ENCODE measurements around the gene PLCB4.

Gene PLCB4

DNA sequence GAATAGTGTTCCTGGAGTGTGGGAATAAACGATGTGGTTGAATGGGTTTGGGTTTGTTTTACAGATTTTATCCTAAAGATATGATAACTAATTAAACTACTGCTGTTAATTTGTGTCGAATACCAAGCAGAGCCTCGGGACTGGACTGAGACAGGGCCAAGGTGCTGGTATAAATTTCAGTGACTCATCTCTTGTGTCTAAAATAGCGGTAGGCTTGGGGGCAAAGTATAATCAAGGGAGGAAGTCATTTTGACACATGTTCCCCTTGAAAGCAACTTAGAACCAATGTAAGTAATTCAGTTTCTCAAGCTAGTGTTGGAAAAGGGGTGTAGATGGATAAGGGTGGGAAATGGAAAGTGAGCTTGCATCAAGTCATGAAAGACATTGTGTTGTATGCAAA, 108.4 kb downstream of the PLCB4 start:
- no peak overlapping the region for H3K4me3 ChIP-seq (ENCODE audit: low read length)
- TF ChIP-seq, protein P1, sequence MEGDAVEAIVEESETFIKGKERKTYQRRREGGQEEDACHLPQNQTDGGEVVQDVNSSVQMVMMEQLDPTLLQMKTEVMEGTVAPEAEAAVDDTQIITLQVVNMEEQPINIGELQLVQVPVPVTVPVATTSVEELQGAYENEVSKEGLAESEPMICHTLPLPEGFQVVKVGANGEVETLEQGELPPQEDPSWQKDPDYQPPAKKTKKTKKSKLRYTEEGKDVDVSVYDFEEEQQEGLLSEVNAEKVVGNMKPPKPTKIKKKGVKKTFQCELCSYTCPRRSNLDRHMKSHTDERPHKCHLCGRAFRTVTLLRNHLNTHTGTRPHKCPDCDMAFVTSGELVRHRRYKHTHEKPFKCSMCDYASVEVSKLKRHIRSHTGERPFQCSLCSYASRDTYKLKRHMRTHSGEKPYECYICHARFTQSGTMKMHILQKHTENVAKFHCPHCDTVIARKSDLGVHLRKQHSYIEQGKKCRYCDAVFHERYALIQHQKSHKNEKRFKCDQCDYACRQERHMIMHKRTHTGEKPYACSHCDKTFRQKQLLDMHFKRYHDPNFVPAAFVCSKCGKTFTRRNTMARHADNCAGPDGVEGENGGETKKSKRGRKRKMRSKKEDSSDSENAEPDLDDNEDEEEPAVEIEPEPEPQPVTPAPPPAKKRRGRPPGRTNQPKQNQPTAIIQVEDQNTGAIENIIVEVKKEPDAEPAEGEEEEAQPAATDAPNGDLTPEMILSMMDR (IDR thresholded peaks at IDR 0.05; ENCODE audit: insufficient read depth, low read depth, low read length, missing control alignments): no peak
- no peak for DNase-seq (ENCODE audit: low read depth)

DNA sequence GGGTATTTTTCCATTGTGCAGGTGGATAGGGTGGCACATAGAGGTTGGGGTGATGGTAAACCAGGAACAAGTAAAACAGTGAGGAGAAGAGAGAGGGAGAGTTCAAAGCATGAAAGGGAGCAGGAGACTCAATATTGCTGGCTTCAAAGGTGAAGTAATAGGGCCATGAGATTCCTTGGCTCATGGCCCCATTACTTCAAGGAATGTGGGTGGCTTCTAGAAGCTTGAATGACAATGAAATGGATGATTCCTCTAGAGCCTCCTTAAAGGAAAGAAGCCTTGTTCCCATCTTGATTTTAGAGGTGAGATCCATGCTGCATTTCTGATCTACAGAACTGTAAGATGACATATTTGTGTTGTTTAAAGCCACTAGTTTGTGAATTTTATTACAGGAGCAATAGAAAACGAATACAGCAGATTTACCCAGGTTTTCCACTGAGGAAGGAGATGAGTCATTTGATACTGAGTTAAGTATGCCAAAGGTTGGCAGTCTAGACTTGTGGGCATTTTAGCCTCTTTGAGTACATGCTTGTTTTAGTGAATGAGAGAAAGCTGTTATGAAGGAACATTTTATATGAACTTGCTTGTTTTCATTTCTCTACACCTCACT, 110.4 kb downstream of the PLCB4 start:
- DNase-seq (ENCODE audit: low read depth): peak; percentile 66
- TF ChIP-seq, protein P1 (IDR thresholded peaks at IDR 0.05; ENCODE audit: insufficient read depth, low read depth, low read length, missing control alignments): no peak
- no peak overlapping the region for H3K4me3 ChIP-seq (ENCODE audit: low read length)

DNA sequence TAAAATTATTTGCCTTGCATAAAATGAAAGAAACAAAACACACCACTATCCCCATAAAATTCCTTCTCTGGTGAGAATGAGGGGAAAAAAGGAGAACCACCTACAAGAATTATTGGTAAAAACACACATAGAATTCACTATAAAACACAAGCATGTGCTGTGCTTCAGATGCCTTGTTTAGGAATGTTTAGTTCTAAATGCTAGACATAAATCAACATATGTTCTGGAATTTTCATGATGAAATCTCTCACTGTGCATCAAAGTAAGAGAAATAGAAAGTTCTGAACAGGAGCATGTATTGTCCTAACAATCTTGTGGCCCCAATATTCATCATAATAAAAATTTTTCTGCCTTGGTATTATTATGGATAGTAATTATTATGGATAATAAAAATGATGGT, 111.0 kb downstream of the PLCB4 start:
- DNase-seq (ENCODE audit: low read depth): no peak
- H3K4me3 ChIP-seq (ENCODE audit: low read length): no peak overlapping the region
- TF ChIP-seq, protein P1 (IDR thresholded peaks at IDR 0.05; ENCODE audit: insufficient read depth, low read depth, low read length, missing control alignments): no peak

DNA sequence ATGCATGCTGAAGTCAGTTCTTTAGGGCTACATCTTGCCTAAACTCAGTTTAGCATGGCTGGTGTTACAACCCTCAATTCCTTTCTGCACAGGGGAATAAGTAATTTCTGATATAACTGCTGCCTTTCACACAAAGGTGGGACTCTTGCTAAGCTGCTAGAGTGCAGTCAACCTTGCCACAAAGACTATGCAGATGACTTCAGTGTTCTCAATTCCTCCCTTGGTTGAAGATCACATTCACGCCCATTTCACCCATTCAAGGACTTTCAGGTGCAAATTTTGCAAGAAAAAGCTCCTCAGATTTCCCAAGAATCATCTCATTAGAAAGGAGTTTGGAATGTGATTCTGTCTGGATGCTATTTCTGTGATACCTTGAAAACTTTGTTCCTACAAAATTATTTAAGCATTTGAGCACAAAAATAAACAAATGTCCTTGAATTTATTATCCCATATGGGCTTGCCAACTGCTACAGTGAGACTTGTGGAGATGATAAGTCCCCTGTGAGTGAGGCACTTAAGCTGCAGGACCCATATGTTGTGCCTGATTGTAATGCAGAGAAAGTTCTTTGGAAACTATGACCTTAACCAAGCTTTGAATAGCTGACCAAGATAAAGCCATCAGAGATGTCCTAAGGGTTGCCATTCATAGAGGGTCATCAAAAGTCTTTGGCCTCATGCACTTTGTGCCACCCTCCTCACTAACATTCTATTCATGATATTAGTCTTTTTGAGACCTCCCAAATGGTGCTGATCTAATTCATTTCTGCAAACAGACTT, 111.8 kb downstream of the PLCB4 start:
- no peak for DNase-seq (ENCODE audit: low read depth)
- H3K4me3 ChIP-seq (ENCODE audit: low read length): no peak overlapping the region
- TF ChIP-seq, protein P1 (IDR thresholded peaks at IDR 0.05; ENCODE audit: insufficient read depth, low read depth, low read length, missing control alignments): no peak

DNA sequence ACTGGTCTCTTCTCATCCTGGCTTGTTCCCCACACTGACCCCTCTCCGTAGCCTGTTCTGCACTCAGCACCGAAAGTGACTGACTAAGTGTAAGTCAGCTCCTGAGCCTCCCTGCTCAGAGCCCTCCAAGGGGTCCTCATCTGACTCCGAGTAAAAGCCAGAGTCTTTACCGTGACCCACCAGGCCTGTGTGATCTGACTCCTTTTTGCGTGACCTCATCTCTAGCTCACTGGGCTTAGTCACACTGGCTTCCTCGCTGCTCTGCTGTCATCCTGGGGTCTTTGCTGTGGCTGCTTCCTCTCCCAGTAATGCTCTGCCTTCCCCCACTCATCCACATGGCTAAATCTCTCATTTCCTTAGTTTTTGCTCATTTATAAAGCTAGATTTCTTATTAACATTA, 116.6 kb downstream of the PLCB4 start:
- TF ChIP-seq, protein P1 (IDR thresholded peaks at IDR 0.05; ENCODE audit: insufficient read depth, low read depth, low read length, missing control alignments): no peak
- H3K4me3 ChIP-seq (ENCODE audit: low read length): no peak overlapping the region
- DNase-seq (ENCODE audit: low read depth): peak; percentile 6

DNA sequence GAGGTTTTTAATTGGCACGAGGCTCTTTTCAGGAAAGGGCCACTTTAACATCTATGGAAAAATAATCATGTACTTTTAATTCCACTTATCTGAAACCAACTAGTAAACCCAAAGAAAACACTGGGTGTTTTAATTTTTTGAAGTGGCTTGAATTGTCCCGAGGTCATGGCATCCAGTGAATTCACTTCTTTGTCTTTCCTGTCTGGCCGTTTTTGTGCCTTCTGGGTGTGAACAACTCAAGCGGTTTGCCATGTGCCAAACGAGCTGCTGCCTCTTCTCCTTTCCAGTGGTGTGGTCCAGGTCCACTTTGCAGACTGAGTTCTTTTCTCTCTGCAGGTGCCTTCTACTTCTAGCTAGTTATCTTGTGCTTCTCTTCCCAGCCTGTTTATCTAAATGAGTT, 117.5 kb downstream of the PLCB4 start:
- no peak for DNase-seq (ENCODE audit: low read depth)
- no peak overlapping the region for H3K4me3 ChIP-seq (ENCODE audit: low read length)
- TF ChIP-seq, protein P1 (IDR thresholded peaks at IDR 0.05; ENCODE audit: insufficient read depth, low read depth, low read length, missing control alignments): no peak
